CD4-positive, CD25-positive, alpha-beta regulatory T cell (primary cell): ENCODE data around the gene ABHD1. TPM values are rescaled to one million over a fixed set of nuclear protein-coding genes. Genes with fewer than 3 reads are reported as not detected.

Source experiments
- ATAC-seq, 2 donors: fragments of 150-1000 bp; cut with Tn5 transposase; one replicate each; pipeline ENCODE4 v1.10.0; 2021; ENCODE audit warnings: low read depth in 2 of 2, moderate number of reproducible peaks in 2 of 2, moderate library complexity in 1 of 2
- DNase-seq, 3 donors: peaks; one replicate each; pipeline versions ENCODE4 v3.0.0 to v3.0.0-alpha.2; 2012 to 2022; ENCODE audit warnings: mixed read lengths in 1 of 3
- H3K27ac ChIP-seq: one replicate; pipeline ENCODE4 v1.7.0; 2013; ENCODE audit warnings: mild to moderate bottlenecking, low read length; ENCODE audit not compliant: insufficient read depth, poor library complexity, severe bottlenecking
- H3K27me3 ChIP-seq: one replicate; pipeline ENCODE4 v1.7.0; 2013; ENCODE audit warnings: low read length; ENCODE audit not compliant: control insufficient read depth, insufficient read depth
- H3K36me3 ChIP-seq: one replicate; pipeline ENCODE4 v1.7.0; 2013; ENCODE audit warnings: mild to moderate bottlenecking, low read length, moderate library complexity; ENCODE audit not compliant: control insufficient read depth, insufficient read depth
- H3K4me1 ChIP-seq: 2 replicates; pipeline ENCODE4 v1.7.0; 2013; ENCODE audit warnings: mild to moderate bottlenecking, low read length; ENCODE audit not compliant: insufficient read depth, control insufficient read depth, poor library complexity, severe bottlenecking
- H3K4me3 ChIP-seq: one replicate; pipeline ENCODE4 v1.7.0; 2013; ENCODE audit warnings: low read depth, mild to moderate bottlenecking, low read length, moderate library complexity
- H3K9me3 ChIP-seq, 2 experiments: 1 replicate in 1 of 2; 2 replicates in 1 of 2; pipeline ENCODE4 v1.7.0; 2013; ENCODE audit warnings: low read length in 2 of 2, mild to moderate bottlenecking in 1 of 2, moderate library complexity in 1 of 2; ENCODE audit not compliant: control insufficient read depth in 2 of 2
- H3K27ac Mint-ChIP-seq, 3 donors: one replicate each; pipeline ENCODE4 v1.8.0; 2020 to 2022; ENCODE audit warnings: mild to moderate bottlenecking in 3 of 3, mixed read lengths in 3 of 3, moderate library complexity in 2 of 3
- H3K27me3 Mint-ChIP-seq: one replicate; pipeline ENCODE4 v1.8.0; 2022; ENCODE audit warnings: mild to moderate bottlenecking, mixed read lengths
- H3K36me3 Mint-ChIP-seq: one replicate; pipeline ENCODE4 v1.8.0; 2020; ENCODE audit warnings: mixed read lengths
- H3K4me1 Mint-ChIP-seq, 4 donors: one replicate each; pipeline ENCODE4 v1.8.0; 2020 to 2022; ENCODE audit warnings: mixed read lengths in 4 of 4, mild to moderate bottlenecking in 1 of 4
- H3K4me3 Mint-ChIP-seq, 4 donors: one replicate each; pipeline ENCODE4 v1.8.0; 2020 to 2022; ENCODE audit warnings: mild to moderate bottlenecking in 4 of 4, mixed read lengths in 4 of 4, moderate library complexity in 3 of 4
- H3K9me3 Mint-ChIP-seq, 7 donors: one replicate each; pipeline ENCODE4 v1.8.0; 2020 to 2022; ENCODE audit warnings: mixed read lengths in 7 of 7, mild to moderate bottlenecking in 3 of 7, moderate library complexity in 2 of 7
- polyA plus RNA-seq, 4 donors: library from polyadenylated mRNA; unstranded; fragments of 300-500 nt; fragmentation: Illumina TruSeq; gene quantifications; one replicate each; pipeline ENCODE4 v1.2.3, GENCODE V29; 2021
- total RNA-seq: library from RNA; stranded (reverse); gene quantifications from one replicate; pipeline ENCODE4 v1.2.3, GENCODE V29; 2022

The ABHD1 gene
- total and polyA plus RNA-seq, 5 donors from 2014 or later = 0.21 to 1.7 (median 0.89) TPM

- ATAC-seq = no peak
- peak overlapping the region in 1 of 4 donors; percentile 26 for H3K4me3 Mint-ChIP-seq
These were observed 28.2 kb upstream of the ABHD1 start for GRCh38 chr2:27095427-27095744.

DNA sequence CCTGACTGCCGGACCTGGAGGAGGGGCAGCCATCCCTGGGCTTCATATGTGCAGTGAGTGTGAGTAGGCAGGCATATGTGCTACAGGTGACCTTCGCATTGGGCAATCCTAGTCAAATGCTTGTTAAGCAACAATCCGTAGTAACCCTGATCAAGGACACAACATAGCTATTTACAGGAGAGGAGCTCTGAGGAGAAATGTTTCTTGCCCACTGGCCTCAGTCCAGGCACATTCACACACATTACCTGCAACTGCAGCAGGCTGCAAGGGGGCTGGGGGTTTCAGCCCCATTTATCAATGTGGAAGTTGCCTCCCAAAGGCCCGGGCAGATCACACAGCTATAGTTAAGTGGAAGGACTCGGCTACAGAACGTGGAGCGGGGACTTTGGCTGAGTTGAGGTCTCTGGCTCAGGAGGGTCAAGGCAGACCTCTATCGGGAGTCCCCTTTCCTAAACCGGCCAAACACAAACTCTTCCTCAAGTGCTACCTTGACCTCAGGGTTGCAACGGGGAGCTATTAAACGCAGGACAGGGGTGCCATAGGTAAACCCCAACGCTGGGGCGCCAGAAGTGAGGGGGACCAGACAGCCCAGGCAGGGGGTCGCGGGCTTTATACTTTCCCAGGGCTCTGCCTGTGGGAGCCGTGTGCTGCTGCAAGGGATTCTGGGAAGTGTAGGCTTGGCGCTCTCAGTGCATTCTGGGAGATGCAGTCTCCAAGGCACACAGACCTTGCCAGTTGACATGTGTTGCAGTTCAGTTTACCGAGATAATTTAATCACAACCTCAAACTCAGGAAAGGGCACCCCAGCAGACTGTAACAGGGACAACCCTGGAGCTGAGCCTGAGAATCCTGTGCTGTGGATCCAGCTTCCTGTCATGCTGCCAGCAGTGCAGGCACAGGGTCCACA lies 27.6 kb upstream of the ABHD1 start:
- Mint-ChIP-seq H3K4me1 (peaks cover 0 to 19% (median 9%) of the 10 kb centered on the region in 4 donors), H3K9me3 (no peaks in the 10 kb centered on the region), H3K4me3 (peak overlapping the region in 2 of 4 donors; percentile 24 to 26), H3K27ac (peak overlapping the region in 1 of 3 donors; percentile 20), H3K27me3 (no peaks in the 10 kb centered on the region), H3K36me3 (peaks cover 5% of the 10 kb centered on the region)
- Histone ChIP-seq H3K4me1 (peaks cover 6% of the 10 kb centered on the region), H3K27ac (no peak overlapping the region), H3K9me3 (no peaks in the 10 kb centered on the region), H3K36me3 (no peaks in the 10 kb centered on the region), H3K27me3 (no peaks in the 10 kb centered on the region), H3K4me3 (no peak overlapping the region)
- ATAC-seq (peak; percentile 48 to 57), DNase-seq (peak; percentile 22 to 65 (median 31))

More at GRCh38 chr2:27095427-27095744, 28.2 kb upstream of the ABHD1 start:
- no peak for DNase-seq
- peaks cover 5% of the 10 kb centered on the region for H3K36me3 Mint-ChIP-seq
- H3K4me1 Mint-ChIP-seq = peaks cover 0 to 19% (median 9%) of the 10 kb centered on the region in 4 donors
- H3K27ac Mint-ChIP-seq = no peak overlapping the region
- no peaks in the 10 kb centered on the region for H3K9me3 Mint-ChIP-seq
- Histone ChIP-seq H3K4me1 (peaks cover 6% of the 10 kb centered on the region), H3K9me3 (no peaks in the 10 kb centered on the region), H3K27me3 (no peaks in the 10 kb centered on the region), H3K36me3 (no peaks in the 10 kb centered on the region), H3K4me3 (no peak overlapping the region), H3K27ac (no peak overlapping the region)
- no peaks in the 10 kb centered on the region for H3K27me3 Mint-ChIP-seq

- H3K4me3 Mint-ChIP-seq = peak overlapping the region in 1 of 4 donors; percentile 59
- H3K27me3 Mint-ChIP-seq = no peaks in the 10 kb centered on the region
- peaks cover 0 to 19% (median 9%) of the 10 kb centered on the region in 4 donors for H3K4me1 Mint-ChIP-seq
- Histone ChIP-seq H3K27ac (no peak overlapping the region), H3K4me1 (peaks cover 6% of the 10 kb centered on the region), H3K4me3 (no peak overlapping the region), H3K36me3 (no peaks in the 10 kb centered on the region), H3K27me3 (no peaks in the 10 kb centered on the region), H3K9me3 (no peaks in the 10 kb centered on the region)
- peaks cover 5% of the 10 kb centered on the region for H3K36me3 Mint-ChIP-seq
- DNase-seq (no peak), ATAC-seq (no peak)
- no peak overlapping the region for H3K27ac Mint-ChIP-seq
- no peaks in the 10 kb centered on the region for H3K9me3 Mint-ChIP-seq
These were observed 26.8 kb upstream of the ABHD1 start for GRCh38 chr2:27096748-27097297.

DNA sequence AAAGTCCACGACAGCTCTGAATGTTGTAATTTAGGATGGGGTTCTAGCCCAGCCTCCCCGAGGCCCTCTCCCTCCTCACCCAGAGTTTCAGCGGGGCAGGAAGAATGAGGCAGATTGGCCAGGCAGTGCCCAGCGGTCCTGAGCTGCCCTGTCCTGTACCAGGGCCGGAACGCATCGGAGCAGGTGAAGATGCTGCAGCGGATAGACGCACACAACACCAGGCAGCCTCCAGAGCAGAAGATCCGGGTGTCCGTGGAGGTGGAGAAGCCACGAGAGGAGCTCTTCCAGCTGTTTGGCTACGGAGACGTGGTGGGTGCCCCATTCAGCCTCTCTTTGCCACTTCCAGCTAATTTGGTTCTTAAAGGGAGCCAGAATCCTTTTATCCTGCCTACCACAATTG lies 26.3 kb upstream of the ABHD1 start:
- H3K27ac ChIP-seq = no peak overlapping the region
- no peak overlapping the region for H3K27ac Mint-ChIP-seq
- DNase-seq = no peak

GRCh38 chr2:27099334-27099955 lies 24.2 kb upstream of the ABHD1 start:
- H3K9me3 Mint-ChIP-seq = peaks cover 0 to under 1% (median 0%) of the 10 kb centered on the region in 7 donors
- H3K27ac Mint-ChIP-seq = no peak overlapping the region
- H3K36me3 Mint-ChIP-seq = peaks cover 5% of the 10 kb centered on the region
- H3K4me3 Mint-ChIP-seq = no peak overlapping the region
- H3K4me1 Mint-ChIP-seq = peaks cover 0 to 19% (median 9%) of the 10 kb centered on the region in 4 donors
- DNase-seq = no peak
- H3K36me3 ChIP-seq = no peaks in the 10 kb centered on the region
- no peaks in the 10 kb centered on the region for H3K27me3 ChIP-seq
- H3K4me3 ChIP-seq = no peak overlapping the region
- ATAC-seq = no peak
- no peaks in the 10 kb centered on the region for H3K9me3 ChIP-seq
- H3K27me3 Mint-ChIP-seq = no peaks in the 10 kb centered on the region
- no peak overlapping the region for H3K27ac ChIP-seq
- peaks cover 6% of the 10 kb centered on the region for H3K4me1 ChIP-seq

More for the DNA sequence above, 26.3 kb upstream of the ABHD1 start:
- Mint-ChIP-seq H3K4me3 (no peak overlapping the region), H3K36me3 (peaks cover 5% of the 10 kb centered on the region), H3K27me3 (no peaks in the 10 kb centered on the region), H3K9me3 (no peaks in the 10 kb centered on the region), H3K4me1 (peaks cover 0 to 19% (median 9%) of the 10 kb centered on the region in 4 donors)
- no peak for ATAC-seq
- Histone ChIP-seq H3K36me3 (no peaks in the 10 kb centered on the region), H3K9me3 (no peaks in the 10 kb centered on the region), H3K4me3 (no peak overlapping the region), H3K4me1 (peaks cover 6% of the 10 kb centered on the region), H3K27me3 (no peaks in the 10 kb centered on the region)

DNA sequence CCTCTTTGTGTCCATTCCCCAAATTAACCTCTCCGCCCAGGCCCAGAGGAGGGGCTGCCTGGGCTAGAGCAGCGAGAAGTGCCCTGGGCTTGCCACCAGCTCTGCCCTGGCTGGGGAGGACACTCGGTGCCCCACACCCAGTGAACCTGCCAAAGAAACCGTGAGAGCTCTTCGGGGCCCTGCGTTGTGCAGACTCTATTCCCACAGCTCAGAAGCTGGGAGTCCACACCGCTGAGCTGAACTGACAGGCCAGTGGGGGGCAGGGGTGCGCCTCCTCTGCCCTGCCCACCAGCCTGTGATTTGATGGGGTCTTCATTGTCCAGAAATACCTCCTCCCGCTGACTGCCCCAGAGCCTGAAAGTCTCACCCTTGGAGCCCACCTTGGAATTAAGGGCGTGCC lies 23.6 kb upstream of the ABHD1 start:
- peaks cover 5% of the 10 kb centered on the region for H3K36me3 Mint-ChIP-seq
- Histone ChIP-seq H3K9me3 (no peaks in the 10 kb centered on the region), H3K27me3 (no peaks in the 10 kb centered on the region), H3K36me3 (no peaks in the 10 kb centered on the region), H3K27ac (no peak overlapping the region), H3K4me3 (no peak overlapping the region), H3K4me1 (peaks cover 6% of the 10 kb centered on the region)
- H3K27ac Mint-ChIP-seq = no peak overlapping the region
- H3K27me3 Mint-ChIP-seq = no peaks in the 10 kb centered on the region
- H3K9me3 Mint-ChIP-seq = peaks cover 0 to 2% (median 0%) of the 10 kb centered on the region in 7 donors
- H3K4me1 Mint-ChIP-seq = peaks cover 0 to 19% (median 9%) of the 10 kb centered on the region in 4 donors
- ATAC-seq (no peak), DNase-seq (no peak)
- H3K4me3 Mint-ChIP-seq = no peak overlapping the region

- H3K9me3 ChIP-seq = no peaks in the 10 kb centered on the region
- H3K27ac ChIP-seq = no peak overlapping the region
- Mint-ChIP-seq H3K27me3 (peaks cover 8% of the 10 kb centered on the region), H3K36me3 (peaks cover 5% of the 10 kb centered on the region), H3K9me3 (peaks cover 0 to 2% (median 0%) of the 10 kb centered on the region in 7 donors), H3K4me1 (peaks cover 0 to 5% (median under 1%) of the 10 kb centered on the region in 4 donors), H3K27ac (no peak overlapping the region), H3K4me3 (no peak overlapping the region)
- ATAC-seq (no peak), DNase-seq (no peak)
- H3K27me3 ChIP-seq = no peaks in the 10 kb centered on the region
- no peaks in the 10 kb centered on the region for H3K4me1 ChIP-seq
- no peak overlapping the region for H3K4me3 ChIP-seq
- no peaks in the 10 kb centered on the region for H3K36me3 ChIP-seq
These were observed 21.3 kb upstream of the ABHD1 start for GRCh38 chr2:27102329-27102728.
